Central memory CD8-positive, alpha-beta T cell (primary cell): ENCODE data around the gene CNTROB.

Experiments
- ATAC-seq: fragments of 150-1000 bp; cut with Tn5 transposase; replicated peaks from 2 replicates; pipeline ENCODE4 v1.10.0; 2022; ENCODE audit warnings: mild to moderate bottlenecking, moderate FRiP score, moderate number of reproducible peaks; ENCODE audit not compliant: poor library complexity, severe bottlenecking; ENCODE audit errors: extremely low read depth
- DNase-seq, 2 donors: peaks; one replicate each; pipeline ENCODE4 v3.0.0; 2021; ENCODE audit warnings: low spot score in 2 of 2
- H3K27ac Mint-ChIP-seq: one replicate; pipeline ENCODE4 v1.8.0; 2022; ENCODE audit warnings: low read depth, mild to moderate bottlenecking, moderate library complexity, mixed read lengths
- H3K27me3 Mint-ChIP-seq: one replicate; pipeline ENCODE4 v1.8.0; 2022; ENCODE audit warnings: mixed read lengths
- H3K36me3 Mint-ChIP-seq: one replicate; pipeline ENCODE4 v1.8.0; 2022; ENCODE audit warnings: mild to moderate bottlenecking, moderate library complexity, mixed read lengths; ENCODE audit not compliant: insufficient read depth
- H3K4me1 Mint-ChIP-seq: one replicate; pipeline ENCODE4 v1.8.0; 2022; ENCODE audit warnings: mixed read lengths
- H3K4me3 Mint-ChIP-seq: one replicate; pipeline ENCODE4 v1.8.0; 2022; ENCODE audit warnings: mild to moderate bottlenecking, moderate library complexity, mixed read lengths
- H3K9me3 Mint-ChIP-seq: one replicate; pipeline ENCODE4 v1.8.0; 2022; ENCODE audit warnings: mixed read lengths

CNTROB gene

GRCh38 chr17:7956228-7956965 is 24.4 kb downstream of the CNTROB start:
- Mint-ChIP-seq H3K4me3 (no peak overlapping the region), H3K27me3 (peaks cover 17% of the 10 kb centered on the region), H3K9me3 (no peaks in the 10 kb centered on the region), H3K4me1 (peaks cover 3% of the 10 kb centered on the region), H3K36me3 (peaks cover under 1% of the 10 kb centered on the region), H3K27ac (no peak overlapping the region)
- ATAC-seq (no peak), DNase-seq (no peak)

- ATAC-seq (no peak), DNase-seq (no peak)
- Mint-ChIP-seq H3K4me1 (no peaks in the 10 kb centered on the region), H3K36me3 (no peaks in the 10 kb centered on the region), H3K27ac (no peak overlapping the region), H3K27me3 (peaks cover 24% of the 10 kb centered on the region), H3K9me3 (no peaks in the 10 kb centered on the region), H3K4me3 (no peak overlapping the region)
Observed at GRCh38 chr17:7959503-7960253, 27.7 kb downstream of the CNTROB start.

- peaks cover 25% of the 10 kb centered on the region for H3K27me3 Mint-ChIP-seq
- DNase-seq: no peak
- no peaks in the 10 kb centered on the region for H3K9me3 Mint-ChIP-seq
- no peak overlapping the region for H3K4me3 Mint-ChIP-seq
- H3K27ac Mint-ChIP-seq: no peak overlapping the region
- no peaks in the 10 kb centered on the region for H3K4me1 Mint-ChIP-seq
- no peak for ATAC-seq
- no peaks in the 10 kb centered on the region for H3K36me3 Mint-ChIP-seq
Observed at GRCh38 chr17:7961421-7961820, 29.4 kb downstream of the CNTROB start.

- no peak for DNase-seq
- Mint-ChIP-seq H3K27ac (no peak overlapping the region), H3K9me3 (no peaks in the 10 kb centered on the region)
Observed at GRCh38 chr17:7967751-7968150, 35.7 kb downstream of the CNTROB start.

GRCh38 chr17:7969433-7969832 is 37.4 kb downstream of the CNTROB start:
- no peaks in the 10 kb centered on the region for H3K4me1 Mint-ChIP-seq

More at GRCh38 chr17:7967751-7968150, 35.7 kb downstream of the CNTROB start:
- peaks cover 23% of the 10 kb centered on the region for H3K27me3 Mint-ChIP-seq
- H3K36me3 Mint-ChIP-seq: no peaks in the 10 kb centered on the region
- ATAC-seq: no peak
- no peaks in the 10 kb centered on the region for H3K4me1 Mint-ChIP-seq
- H3K4me3 Mint-ChIP-seq: no peak overlapping the region

GRCh38 chr17:7971651-7972050 is 39.6 kb downstream of the CNTROB start:
- ATAC-seq: no peak
- Mint-ChIP-seq H3K27ac (no peak overlapping the region), H3K9me3 (peaks cover 11% of the 10 kb centered on the region), H3K4me1 (no peaks in the 10 kb centered on the region), H3K36me3 (no peaks in the 10 kb centered on the region), H3K27me3 (peaks cover 54% of the 10 kb centered on the region), H3K4me3 (no peak overlapping the region)
- DNase-seq: no peak

More at GRCh38 chr17:7969433-7969832, 37.4 kb downstream of the CNTROB start:
- no peak for DNase-seq
- Mint-ChIP-seq H3K27me3 (peaks cover 37% of the 10 kb centered on the region), H3K4me3 (no peak overlapping the region), H3K27ac (no peak overlapping the region), H3K36me3 (no peaks in the 10 kb centered on the region), H3K9me3 (peaks cover 4% of the 10 kb centered on the region)
- ATAC-seq: no peak

- peaks cover 54% of the 10 kb centered on the region for H3K27me3 Mint-ChIP-seq
- H3K9me3 Mint-ChIP-seq: peaks cover 11% of the 10 kb centered on the region
- no peak for DNase-seq
- no peak for ATAC-seq
- no peak overlapping the region for H3K4me3 Mint-ChIP-seq
- no peaks in the 10 kb centered on the region for H3K4me1 Mint-ChIP-seq
- H3K27ac Mint-ChIP-seq: no peak overlapping the region
- no peaks in the 10 kb centered on the region for H3K36me3 Mint-ChIP-seq
Observed at GRCh38 chr17:7972131-7972785, 40.3 kb downstream of the CNTROB start.

GRCh38 chr17:7974638-7975131 is 42.7 kb downstream of the CNTROB start:
- peaks cover 62% of the 10 kb centered on the region for H3K27me3 Mint-ChIP-seq
- H3K36me3 Mint-ChIP-seq: no peaks in the 10 kb centered on the region
- no peak overlapping the region for H3K27ac Mint-ChIP-seq
- H3K4me1 Mint-ChIP-seq: no peaks in the 10 kb centered on the region
- no peak for DNase-seq
- H3K4me3 Mint-ChIP-seq: no peak overlapping the region
- H3K9me3 Mint-ChIP-seq: peaks cover 11% of the 10 kb centered on the region
- ATAC-seq: no peak

GRCh38 chr17:7977039-7977438 is 45.0 kb downstream of the CNTROB start:
- Mint-ChIP-seq H3K27ac (no peak overlapping the region), H3K4me3 (no peak overlapping the region), H3K4me1 (no peaks in the 10 kb centered on the region), H3K9me3 (peaks cover 11% of the 10 kb centered on the region), H3K36me3 (no peaks in the 10 kb centered on the region), H3K27me3 (peaks cover 65% of the 10 kb centered on the region)
- DNase-seq (no peak), ATAC-seq (no peak)

- H3K27ac Mint-ChIP-seq: no peak overlapping the region
Observed at GRCh38 chr17:7977805-7978204, 45.8 kb downstream of the CNTROB start.

GRCh38 chr17:7982173-7982572 is 50.2 kb downstream of the CNTROB start:
- no peak for ATAC-seq
- H3K27me3 Mint-ChIP-seq: peaks cover 53% of the 10 kb centered on the region
- no peak overlapping the region for H3K4me3 Mint-ChIP-seq

More at GRCh38 chr17:7977805-7978204, 45.8 kb downstream of the CNTROB start:
- H3K4me1 Mint-ChIP-seq: no peaks in the 10 kb centered on the region
- H3K4me3 Mint-ChIP-seq: no peak overlapping the region
- ATAC-seq: no peak
- H3K9me3 Mint-ChIP-seq: peaks cover 11% of the 10 kb centered on the region
- no peak for DNase-seq
- H3K36me3 Mint-ChIP-seq: no peaks in the 10 kb centered on the region
- H3K27me3 Mint-ChIP-seq: peaks cover 68% of the 10 kb centered on the region

GRCh38 chr17:7982666-7983065 is 50.7 kb downstream of the CNTROB start:
- ATAC-seq (no peak), DNase-seq (no peak)
- Mint-ChIP-seq H3K27me3 (peaks cover 48% of the 10 kb centered on the region), H3K9me3 (no peaks in the 10 kb centered on the region), H3K4me1 (no peaks in the 10 kb centered on the region), H3K4me3 (no peak overlapping the region), H3K36me3 (no peaks in the 10 kb centered on the region), H3K27ac (no peak overlapping the region)

More at GRCh38 chr17:7982173-7982572, 50.2 kb downstream of the CNTROB start:
- Mint-ChIP-seq H3K9me3 (no peaks in the 10 kb centered on the region), H3K27ac (no peak overlapping the region), H3K36me3 (no peaks in the 10 kb centered on the region), H3K4me1 (no peaks in the 10 kb centered on the region)
- no peak for DNase-seq
